ENCODE results near the gene KCNAB1.

Gene KCNAB1

DNA sequence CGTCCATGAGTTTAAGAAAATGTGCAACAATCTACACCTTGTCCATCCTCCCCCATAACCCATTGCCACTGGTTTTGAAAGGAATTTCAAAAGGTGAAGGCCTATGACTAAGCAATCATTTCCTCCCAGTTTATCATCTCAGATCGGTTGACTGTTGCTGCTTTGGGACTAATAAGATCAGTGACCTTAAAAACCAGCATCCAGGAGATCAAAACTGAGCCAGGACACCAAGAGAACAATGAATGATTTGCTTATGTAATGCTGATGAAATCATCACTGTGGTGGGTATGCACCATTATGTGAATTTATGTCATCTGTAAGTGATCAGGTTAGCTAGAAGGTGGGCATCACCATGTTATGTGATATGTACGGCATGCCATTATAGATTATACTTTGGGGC is 239.0 kb downstream of the KCNAB1 start:
- in situ Hi-C loops (cut with HindIII; ENCODE audit: low sequenced_read_pairs), result no loop called here

DNA sequence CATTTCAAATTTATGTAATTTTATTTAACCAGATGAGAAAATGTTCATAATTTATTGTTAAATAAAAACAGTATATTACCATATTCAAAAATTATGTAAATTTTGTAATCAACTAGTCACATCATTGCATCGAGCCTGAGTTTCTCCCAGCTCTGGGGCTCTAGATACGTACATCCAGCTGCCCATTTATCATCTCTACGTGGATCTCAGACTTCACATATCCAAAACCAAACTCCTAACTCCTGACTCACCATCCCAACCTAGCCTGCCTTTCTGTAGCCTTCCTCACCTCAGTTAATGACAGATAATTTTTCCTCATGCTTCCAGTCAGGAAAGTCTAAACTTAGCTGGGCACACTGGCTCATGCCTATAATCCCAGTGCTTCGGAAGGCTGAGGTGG is 239.7 kb downstream of the KCNAB1 start:
- in situ Hi-C loops (cut with HindIII; ENCODE audit: low sequenced_read_pairs), result no loop called here

DNA sequence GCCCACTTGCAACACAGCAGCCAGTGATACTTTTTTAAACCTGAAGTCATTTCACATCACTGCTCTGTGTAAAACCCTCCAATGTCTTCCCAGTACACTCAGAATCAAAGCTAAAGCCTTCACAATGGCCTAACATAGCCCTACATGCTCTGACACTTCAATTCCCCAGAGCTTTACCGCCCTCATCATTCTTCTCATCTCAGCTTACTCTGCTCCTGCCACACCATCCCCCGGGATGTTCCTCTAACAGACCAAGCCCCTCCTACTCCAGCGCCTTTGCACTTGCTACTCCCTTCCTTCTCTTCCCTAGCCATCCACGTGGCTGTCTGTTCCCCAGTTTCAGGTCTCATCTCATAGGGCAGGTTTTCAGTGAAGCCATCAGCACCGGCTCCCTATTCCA is 240.6 kb downstream of the KCNAB1 start:
- in situ Hi-C loops (cut with HindIII; ENCODE audit: low sequenced_read_pairs), result no loop called here

DNA sequence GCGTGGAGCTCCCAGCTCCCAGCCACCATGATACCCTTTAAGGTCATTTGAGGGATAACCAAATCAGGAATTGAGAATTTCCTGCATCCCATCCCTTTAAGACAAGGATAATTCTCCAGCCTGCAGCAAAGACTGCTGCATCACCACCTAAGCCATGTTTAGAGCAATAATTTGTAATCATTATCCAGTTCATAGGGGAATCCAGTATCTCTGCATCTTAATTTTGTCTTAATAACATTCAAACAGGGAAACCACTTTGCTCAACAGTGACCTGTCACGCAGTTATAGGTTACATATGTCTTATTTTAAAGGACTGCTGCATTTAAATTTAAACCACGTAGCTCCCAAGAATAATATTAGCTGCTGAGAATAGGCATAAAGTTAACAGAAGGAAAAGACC is 246.2 kb downstream of the KCNAB1 start:
- in situ Hi-C loops (cut with HindIII; ENCODE audit: low sequenced_read_pairs), result no loop called here

DNA sequence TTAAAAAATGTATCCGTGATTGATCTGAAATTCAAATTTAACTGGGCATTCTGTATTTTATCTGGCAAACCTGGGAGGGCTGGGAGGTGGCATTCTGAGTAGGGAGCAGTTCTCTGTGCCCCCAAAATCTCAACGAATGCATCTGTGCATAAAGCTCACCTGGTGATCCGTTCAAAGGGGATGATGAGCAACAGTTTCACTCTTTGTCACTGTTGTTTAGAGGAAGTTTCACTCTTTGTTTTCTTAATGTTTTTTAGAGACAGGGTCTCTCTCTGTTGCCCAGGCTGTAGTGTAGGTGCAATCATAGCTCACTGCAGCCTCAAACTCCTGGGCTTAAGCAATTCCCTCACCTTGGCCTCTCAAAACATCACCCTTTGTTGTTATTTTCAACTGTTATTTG is 247.8 kb downstream of the KCNAB1 start:
- in situ Hi-C loops (cut with HindIII; ENCODE audit: low sequenced_read_pairs), result no loop called here

DNA sequence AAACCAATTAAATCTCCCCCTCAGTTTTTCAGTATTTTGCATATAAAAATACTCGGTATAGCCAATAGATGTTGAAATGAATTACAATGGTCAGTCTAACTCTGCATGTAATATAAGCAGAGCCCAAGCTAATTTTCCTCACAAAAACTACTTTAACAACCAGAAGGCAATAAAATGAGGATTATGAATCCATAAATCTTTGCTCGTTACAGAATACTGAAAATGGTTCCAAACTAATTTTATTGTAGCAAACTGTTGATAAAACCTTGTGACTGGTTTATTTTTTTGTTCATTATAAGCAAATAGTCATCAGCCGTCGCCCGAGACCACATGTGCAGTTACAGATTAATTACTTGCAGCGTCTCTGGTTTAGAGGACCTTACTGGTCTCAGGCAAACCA is 251.3 kb downstream of the KCNAB1 start:
- in situ Hi-C loops (cut with HindIII; ENCODE audit: low sequenced_read_pairs), result no loop called here

DNA sequence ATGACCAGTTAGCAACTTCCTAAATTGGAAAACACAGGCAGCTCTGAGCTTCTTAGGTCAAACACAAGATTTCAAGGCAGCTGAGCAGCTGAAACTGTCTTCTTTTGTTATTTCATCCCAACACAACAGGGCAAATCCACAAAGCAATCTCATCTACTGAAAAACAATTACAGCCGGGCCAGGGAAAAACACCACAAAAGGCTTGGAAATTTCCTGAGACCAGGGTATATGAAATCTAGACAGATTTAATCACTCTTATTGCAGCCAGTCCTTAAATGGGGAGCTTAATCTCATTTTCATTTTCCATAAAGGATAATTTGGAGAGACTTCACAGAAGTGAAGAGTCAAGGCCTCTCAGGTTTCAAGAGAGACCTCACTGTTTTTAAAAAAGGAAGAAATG is 252.7 kb downstream of the KCNAB1 start:
- in situ Hi-C loops (cut with HindIII; ENCODE audit: low sequenced_read_pairs), result no loop called here

DNA sequence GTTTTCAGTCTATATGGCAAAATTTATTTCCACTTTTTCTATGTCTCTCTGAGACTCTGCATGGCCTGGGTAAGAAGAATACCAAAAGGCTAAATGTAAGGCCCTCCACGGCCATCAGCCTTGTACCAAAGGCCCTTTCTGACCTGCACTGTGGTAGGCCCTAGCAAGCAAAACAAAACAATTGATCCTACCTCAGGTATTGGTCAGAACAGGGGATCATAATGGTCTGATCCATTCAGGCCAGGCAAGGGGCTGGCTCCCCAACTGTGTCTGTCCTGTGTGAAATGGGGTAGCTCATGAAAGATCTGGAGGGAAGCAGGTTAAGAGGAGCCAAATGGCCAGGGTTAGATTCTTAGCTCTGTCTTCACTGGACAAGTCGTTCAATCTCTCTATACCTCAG is 253.3 kb downstream of the KCNAB1 start:
- in situ Hi-C loops (cut with HindIII; ENCODE audit: low sequenced_read_pairs), result no loop called here

DNA sequence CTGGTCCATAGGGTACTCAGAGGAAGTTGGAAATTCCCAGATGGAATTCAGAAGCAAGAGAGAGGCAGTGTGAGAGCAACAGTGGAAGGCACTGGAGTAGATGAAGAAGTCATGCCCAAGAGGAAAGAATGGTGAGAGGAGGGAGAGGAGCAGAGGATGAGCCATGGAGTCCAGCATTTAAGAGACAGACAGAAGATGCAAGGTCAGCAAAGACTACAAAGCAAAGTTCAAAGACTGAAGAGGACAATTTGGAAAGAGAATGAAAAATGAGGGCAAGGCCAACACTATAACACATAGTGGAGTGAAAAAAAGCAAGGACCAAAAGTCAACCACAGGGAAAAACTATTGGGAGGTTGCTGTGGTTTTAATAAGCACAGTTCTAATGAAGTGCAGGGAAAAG is 255.8 kb downstream of the KCNAB1 start:
- in situ Hi-C loops (cut with HindIII; ENCODE audit: low sequenced_read_pairs), result no loop called here

DNA sequence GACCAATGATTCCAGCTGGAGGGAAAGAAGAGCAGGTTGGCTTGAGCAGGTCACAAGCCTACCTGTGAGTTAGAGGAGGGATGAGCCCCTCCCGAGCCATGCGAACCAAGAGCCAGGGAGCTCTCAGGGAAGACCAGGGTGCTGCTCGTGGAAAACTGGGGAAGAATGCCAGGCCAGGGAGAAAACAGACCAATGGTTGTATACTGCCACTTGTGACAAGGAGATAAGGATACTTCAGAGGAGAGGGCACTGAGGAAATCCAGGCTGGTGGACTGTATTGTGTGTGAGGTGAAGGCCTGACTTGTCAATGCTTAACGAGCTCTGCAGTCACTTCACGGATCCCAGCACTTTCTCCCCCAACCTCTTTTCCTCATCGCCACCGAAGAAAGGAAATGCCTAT is 256.9 kb downstream of the KCNAB1 start:
- in situ Hi-C loops (cut with HindIII; ENCODE audit: low sequenced_read_pairs), result no loop called here

DNA sequence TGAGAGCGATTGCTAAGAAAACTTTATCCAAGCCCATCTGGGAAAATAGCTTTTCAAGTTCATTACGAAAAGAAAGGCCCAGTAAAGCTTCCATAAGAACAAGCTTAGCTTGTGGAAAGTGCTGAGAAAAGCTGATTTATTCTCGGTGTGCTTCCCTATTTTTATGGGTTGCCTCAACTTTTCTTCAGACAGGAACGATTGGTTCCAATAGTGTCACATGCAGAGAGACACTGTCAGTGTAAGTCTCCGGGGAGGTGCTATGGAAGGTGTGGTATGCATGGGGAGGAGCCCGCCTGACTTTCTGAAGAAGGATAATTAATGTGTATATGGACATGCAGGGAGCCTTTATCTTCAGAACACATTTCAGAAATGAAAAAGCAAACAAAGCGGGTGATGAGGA is 257.3 kb downstream of the KCNAB1 start:
- in situ Hi-C loops (cut with HindIII; ENCODE audit: low sequenced_read_pairs), result no loop called here

DNA sequence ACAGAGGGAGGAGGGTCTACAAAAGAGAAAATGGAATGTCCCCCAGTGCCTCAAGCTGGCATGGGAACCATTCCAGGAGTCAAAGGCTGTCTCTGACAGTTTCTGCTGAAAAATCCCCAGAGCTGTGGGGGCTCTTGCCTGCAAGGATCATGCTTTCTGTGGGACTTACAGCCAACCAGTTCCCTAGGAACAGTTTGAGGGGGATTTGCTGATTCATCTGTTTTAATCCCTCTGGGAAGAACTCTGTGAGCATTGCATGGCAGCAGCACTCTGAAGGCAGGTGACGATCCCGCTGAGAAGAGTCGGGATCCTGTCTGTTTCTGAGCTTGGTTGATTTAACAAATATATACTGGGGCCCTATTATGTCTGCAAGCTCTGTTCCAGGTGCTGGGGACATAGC is 258.5 kb downstream of the KCNAB1 start:
- in situ Hi-C loops (cut with HindIII; ENCODE audit: low sequenced_read_pairs), result no loop called here

DNA sequence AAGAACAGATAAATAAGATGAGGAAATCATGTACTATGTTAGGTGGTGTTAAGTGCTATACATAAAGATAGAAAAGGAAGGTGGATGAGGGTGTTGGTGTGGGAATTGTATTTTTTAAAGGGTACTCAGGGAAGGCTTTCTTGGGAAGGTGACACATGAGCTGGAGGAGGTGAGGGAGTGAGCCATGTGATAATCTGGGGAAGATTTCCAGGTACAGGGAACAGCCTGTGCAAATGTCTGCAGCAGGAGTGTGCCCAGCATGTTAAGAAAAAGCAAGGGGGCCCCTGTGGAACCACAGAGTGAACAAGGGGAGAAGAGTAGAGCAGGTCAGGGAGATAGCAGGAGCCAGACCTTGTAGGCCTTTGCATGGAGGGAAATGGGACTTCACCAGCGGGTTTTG is 258.9 kb downstream of the KCNAB1 start:
- in situ Hi-C loops (cut with HindIII; ENCODE audit: low sequenced_read_pairs), result no loop called here

DNA sequence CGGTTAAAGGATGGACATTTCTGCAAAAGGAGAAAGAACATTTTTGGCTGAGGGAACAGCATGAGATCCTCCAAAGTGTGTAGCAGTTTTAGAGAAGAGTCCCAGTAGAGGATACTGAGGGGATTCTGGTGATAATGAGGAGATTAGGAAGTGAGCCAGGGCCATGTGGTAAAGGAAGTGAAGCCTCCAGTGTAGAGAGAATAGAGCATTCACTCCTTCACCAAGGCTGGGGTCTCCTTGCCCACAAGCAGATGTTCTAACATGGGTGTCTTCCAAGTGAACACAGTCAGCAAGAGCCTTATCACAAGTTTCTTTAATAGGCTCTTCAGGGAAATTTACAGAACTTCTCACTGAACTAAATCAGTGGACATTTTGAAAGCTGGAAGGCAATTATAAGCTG is 260.9 kb downstream of the KCNAB1 start:
- in situ Hi-C loops (cut with HindIII; ENCODE audit: low sequenced_read_pairs), result no loop called here

DNA sequence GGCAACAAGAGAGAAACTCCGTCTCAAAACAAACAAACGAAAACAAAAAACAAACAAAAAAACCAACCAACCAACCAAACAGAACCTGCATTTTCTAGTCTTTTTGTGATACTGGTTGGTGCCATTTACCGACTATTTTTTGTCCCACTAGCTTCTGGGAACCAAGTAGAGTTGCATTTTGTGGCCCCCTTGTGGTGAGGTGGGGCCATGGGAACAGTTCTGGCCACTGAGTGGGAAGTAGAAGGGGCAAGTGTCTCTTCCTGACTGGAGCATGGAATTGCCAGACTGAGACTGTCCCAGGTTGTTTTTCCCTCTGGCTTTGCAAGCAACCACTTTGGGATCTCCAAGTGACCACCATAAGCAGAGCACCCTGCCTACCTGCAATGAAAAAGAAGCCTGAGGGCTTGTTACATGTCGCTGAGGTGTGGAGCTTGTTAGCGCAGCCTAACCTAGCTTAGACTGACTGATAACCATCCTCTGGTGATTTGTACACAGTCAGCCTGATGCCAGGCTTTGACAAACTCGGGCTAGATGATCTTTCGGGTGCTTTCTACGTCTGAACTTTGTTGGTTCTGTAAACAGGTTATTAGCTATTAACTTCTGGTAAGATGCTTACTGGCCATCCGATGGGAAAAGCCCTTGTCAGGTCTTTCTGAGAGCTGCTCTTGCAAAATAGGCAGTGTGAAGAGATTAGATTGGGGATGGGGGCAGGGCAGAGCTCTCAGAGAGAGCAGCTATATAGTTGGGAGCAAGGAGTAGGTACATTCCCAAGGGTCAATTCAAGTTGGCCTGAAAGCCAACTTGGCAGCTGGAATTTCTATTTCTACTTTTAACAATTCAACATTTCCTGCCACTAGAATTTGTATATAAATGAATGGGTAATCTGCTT is 262.3 kb downstream of the KCNAB1 start:
- in situ Hi-C loops (cut with HindIII; ENCODE audit: low sequenced_read_pairs), result no loop called here

DNA sequence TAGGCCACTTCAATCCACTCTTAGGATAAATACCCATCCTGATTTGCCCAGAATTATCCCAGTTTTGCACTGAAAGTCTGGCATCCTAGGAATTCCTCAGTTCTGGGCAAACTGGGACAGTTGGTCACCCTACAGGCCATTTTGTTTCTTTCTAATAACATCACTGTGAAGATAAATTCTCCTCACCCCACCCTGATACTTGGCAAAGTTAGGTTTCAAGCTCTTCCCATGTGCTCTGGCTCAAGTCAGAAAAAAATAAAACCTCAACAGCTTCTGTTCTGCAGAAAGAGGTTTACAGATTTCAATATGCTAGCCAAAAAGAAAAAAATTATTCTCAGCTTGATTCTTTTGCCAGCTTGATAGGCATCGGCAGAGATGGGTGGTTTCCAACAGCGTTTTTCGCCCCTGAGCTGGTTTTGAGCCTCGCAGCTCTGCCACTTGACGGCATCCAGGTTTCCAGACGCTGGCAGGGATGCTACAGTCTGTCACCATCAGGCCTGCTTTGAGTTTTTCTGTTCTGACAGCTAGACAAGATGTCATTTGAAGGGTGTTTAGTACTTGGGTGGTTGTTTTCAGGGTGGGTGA is 263.2 kb downstream of the KCNAB1 start:
- in situ Hi-C loops (cut with HindIII; ENCODE audit: low sequenced_read_pairs), result no loop called here

DNA sequence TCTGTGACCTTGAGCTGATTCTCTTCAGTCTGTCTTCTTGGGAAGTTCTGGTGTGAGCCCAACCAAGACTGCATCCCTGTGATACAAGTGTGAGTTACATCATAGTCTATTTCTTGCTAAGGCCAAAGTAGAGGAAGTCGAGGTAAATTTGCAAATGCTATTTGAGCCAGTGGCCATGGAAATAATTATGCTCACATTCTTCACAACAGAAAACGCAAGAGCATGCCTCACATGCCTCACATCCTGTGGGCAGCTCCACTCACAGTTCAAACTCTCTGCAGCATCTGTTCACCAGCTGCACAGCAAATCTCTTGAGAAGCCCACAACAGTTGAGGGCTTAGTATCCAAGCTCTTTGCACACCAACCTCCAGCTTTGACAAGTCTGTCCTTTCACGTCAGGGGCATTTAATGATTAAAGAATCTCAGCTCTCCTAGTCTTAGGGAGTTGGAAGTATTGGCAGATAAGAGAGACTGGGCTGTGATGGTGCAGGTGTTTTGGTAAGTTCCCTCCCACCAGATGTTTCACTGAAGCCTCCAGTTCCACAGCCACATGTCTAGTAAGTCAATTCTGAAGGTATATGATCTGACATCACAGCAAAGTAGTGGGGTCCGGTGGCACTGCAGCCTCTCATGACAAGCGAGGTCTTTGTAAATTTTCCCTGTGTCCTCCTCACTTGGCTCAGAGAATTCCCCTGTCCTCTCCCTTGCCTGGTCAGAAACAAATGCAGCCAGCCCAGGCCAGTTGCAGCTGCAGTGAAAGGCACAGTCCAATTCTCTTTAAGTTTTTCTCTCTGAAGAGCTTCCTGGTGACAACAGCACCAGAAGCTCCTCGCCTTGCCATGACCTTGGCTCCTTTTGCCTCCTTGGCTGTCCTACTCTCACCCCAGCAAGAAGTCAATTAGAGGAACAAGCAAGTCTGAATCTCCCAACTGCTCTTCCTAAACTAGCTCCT is 268.4 kb downstream of the KCNAB1 start:
- in situ Hi-C loops (cut with HindIII; ENCODE audit: low sequenced_read_pairs), result no loop called here

DNA sequence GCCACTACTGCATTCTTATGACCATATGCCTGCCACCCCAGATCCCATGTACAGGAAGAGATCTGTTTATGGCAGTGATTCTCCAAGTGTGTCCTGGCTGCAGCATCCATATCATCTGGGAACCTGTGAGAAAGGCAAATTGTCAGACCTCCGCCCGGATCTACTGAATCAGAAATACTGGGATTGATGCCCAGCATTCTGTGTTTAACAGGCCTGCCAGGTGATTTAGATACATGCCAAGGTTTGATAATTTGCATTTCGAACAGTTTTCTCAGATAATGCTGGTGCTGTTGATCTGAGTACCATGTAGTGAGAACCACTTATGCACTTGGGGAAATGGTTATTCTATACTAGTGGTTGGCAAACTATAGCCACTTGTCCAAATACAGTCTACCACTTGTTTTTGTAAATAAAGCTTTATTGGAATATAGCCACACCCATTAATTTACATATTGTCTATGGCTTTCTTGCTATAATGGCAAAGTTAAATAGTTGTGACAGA is 269.1 kb downstream of the KCNAB1 start:
- in situ Hi-C loops (cut with HindIII; ENCODE audit: low sequenced_read_pairs), result no loop called here

DNA sequence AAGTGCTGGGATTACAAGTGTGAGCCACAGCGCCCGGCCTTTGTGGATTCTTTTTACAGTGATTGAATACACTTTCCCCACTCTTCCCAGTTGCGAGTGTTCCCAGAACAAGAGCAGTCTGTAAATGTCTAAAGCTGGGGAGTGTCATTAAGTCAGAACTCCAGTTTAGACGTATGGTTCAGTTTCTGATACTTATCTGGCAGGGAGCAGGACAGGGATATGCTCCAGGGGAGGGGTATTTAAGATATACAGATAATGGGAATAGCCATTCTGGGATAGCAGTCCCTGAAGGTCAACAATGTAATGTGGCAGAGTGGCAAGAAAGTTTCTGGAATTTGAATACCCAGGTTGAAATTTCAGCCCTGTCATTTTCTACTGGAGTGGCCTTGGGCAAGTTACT is 270.5 kb downstream of the KCNAB1 start:
- in situ Hi-C loops (cut with HindIII; ENCODE audit: low sequenced_read_pairs), result no loop called here

DNA sequence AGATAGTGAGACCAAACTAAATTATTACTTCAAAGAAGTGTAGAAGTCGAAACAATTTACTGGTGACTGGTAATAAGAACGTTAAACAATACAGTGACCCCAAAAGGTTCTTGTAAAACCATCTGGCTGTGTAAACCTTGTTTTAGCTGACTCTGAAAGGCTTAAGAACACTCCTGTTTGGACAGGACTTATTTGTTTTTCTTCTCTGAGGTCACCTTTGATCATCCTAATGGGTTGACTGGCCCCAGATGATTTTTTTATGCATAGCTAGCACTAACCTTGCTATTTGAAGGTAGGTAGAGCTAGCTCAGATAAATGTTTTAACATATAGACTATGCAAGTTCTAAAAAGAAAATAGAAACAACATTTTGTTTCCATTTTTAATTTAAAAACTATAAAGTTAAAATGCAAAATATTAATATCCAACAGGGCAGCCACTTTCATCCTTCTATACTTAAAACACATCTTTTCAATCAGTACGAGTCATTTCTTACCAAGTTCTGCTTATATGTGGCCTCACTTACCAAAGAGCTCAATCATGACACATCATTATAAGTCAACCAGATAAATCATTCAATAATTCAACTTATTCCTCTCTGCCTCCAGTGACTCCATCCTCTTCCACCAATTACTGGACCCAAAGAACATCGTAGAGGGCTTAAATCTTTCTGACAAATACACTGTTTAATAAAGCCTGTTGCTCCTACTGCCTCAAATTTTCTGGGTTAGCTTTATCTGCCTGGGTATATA is 275.8 kb downstream of the KCNAB1 start:
- in situ Hi-C loops (cut with HindIII; ENCODE audit: low sequenced_read_pairs), result no loop called here

DNA sequence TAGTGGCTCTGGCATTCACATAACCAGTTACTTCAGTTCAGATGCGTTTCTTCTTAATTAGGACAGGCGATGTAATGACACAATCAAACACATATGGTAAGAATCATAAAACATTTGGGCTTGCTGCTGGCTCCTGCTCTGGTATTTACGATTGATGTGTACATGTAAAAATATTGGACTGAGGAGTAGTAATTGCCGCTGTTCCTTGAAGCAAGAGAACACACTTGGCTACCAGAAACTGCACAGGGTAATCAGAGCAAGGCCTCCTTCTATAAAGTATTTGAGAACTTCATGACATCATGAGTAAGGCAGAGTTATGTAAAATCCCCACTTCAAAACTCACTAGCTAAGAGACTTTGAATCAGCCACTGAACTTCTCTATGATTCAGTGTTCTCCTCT is 276.5 kb downstream of the KCNAB1 start:
- in situ Hi-C loops (cut with HindIII; ENCODE audit: low sequenced_read_pairs), result no loop called here
